ENCODE data around the gene COPS6.

COPS6 gene

DNA sequence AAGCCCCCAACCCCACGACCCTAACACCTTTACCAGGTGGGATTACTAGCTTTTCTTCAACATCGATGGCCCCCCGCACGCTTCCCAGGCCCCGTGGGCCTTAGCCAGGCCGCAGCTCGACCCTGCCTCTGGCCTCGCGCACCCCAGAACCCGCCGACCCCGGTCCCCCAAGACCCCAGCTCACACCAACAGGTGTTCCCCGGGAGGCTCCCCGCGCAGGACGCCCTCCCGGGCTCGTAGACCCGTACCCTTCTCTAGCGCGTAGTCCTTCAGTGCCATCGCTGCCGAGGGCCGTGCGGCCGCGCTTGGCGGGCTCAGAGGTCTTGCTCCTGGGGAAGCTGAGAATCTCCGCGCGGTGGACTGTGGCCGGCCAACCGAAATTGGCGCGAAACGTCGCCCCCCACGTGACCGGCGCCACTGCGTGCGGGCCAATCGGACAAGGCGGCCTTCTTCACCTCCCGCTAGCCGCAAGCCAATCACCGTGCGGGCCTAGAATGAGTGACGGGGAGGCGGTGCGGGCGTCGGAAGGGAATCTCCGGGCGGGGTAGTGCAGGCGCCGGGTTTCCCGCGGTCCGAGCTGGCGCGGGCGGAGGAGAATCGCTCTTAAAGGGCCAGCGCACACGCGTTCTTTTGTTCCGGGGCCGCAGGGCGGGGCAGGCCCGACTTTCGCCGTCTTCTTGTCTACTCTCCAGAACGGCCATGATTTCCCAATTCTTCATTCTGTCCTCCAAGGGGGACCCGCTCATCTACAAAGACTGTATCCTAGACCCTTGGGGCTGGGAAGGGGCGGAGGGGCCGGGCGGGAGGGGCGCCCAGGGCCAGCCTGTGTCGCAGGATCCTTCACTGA is 12.5 kb downstream of the COPS6 start, which contains the start of the genes AP4M1 and MCM7:
Gene AP4M1, plus strand, starts transcription at position 628 of the 847 bp plus-strand sequence. Its CDS starts 72 bp downstream, at position 700.
Gene MCM7, minus strand, starts transcription at position 382 of the 847 bp plus-strand sequence. Its CDS starts 103 bp downstream, at position 279.
- in situ Hi-C loops (cut with MboI; ENCODE audit: low sequenced_read_pairs): no loop called here

DNA sequence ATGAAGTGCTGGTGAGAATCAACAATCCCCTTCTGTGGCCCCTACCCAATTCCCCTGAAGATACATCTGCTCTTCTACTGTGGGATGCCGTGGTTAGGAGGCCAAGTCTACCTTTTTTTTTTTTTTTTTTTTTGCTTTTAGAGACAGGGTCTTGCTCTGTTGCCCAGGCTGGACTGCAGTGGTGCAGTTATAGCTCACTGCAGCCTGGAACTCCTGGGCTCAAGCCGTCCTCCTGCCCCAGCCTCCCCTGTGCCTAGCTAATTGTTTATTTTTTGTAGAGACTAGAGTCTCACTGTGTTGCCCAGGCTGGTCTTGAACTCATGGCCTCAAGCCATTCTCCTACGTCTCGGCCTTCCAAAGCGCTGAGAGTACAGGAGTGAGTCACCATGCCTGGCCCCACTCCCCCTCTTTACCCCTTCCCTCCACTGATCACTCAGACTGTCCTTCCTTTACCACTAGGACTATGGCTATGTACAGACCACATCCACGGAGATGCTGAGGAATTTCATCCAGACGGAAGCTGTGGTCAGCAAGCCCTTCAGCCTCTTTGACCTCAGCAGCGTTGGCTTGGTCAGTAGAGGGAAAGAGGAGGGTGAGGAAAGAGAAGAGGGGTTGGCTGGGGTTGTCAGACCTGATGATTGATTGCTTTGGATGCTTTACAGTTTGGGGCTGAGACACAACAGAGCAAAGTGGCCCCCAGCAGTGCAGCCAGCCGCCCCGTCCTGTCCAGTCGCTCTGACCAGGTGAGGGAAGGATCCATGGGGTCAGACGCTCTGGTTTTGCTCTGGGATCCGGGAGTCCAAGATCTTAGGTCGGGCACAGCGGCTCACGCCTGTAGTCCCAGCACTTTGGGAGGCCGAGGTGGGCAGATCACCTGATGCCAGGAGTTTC is 14.4 kb downstream of the COPS6 start:
- in situ Hi-C loops (cut with MboI; ENCODE audit: low sequenced_read_pairs): no loop called here

DNA sequence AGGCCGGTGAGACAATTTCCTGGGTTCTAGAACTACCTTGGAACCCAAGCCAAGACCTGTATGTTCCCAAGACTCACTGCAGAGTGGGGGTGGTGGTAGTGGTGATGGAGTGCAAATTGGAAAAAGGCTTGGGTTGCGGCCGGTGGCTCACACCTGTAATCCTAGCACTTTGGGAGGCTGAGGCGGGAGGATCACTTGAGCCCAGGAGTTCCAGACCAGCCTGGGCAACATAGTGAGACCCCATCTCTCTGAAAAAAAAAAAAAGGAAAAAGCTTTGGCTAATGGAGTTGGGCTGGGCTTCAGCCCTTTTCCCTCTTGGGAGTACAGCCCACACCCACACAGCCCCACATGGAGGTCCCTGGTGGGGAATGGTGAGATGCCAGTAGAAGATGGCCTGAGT is 16.8 kb downstream of the COPS6 start:
- in situ Hi-C loops (cut with MboI; ENCODE audit: low sequenced_read_pairs): no loop called here

- in situ Hi-C loops (cut with MboI; ENCODE audit: low sequenced_read_pairs): no loop called here
Observed at GRCh38 chr7:100106633-100107032, 17.9 kb downstream of the COPS6 start.

GRCh38 chr7:100107125-100107737 is 18.5 kb downstream of the COPS6 start:
- in situ Hi-C loops (cut with MboI; ENCODE audit: low sequenced_read_pairs): no loop called here

DNA sequence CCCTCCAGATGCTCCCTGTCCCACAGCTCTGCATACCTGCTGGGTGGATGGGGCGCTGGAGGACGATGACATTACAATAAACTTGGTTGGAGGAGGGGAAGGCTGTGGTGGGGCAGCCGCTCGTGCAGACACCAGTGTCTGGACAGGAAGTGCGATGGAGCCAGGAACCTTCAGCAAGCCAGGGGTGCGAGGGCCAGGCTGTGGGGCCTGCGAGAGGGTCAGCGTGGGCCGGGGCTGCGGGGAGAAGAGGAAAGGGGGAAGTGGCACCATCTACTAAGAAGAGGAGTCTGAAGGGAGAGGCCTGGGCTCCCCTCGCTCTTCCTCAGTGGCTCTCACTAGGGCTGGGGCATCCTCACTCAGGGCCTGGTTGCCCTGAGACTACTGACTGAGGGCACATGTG is 19.1 kb downstream of the COPS6 start:
- in situ Hi-C loops (cut with MboI; ENCODE audit: low sequenced_read_pairs): no loop called here

GRCh38 chr7:100109521-100110163 is 20.9 kb downstream of the COPS6 start:
- in situ Hi-C loops (cut with MboI; ENCODE audit: low sequenced_read_pairs): no loop called here

- in situ Hi-C loops (cut with MboI; ENCODE audit: low sequenced_read_pairs): no loop called here
Observed at GRCh38 chr7:100111156-100111555, 22.4 kb downstream of the COPS6 start.

- in situ Hi-C loops (cut with MboI; ENCODE audit: low sequenced_read_pairs): no loop called here
Observed at GRCh38 chr7:100111914-100112313, 23.1 kb downstream of the COPS6 start.

GRCh38 chr7:100115026-100115425 is 26.3 kb downstream of the COPS6 start:
- in situ Hi-C loops (cut with MboI; ENCODE audit: low sequenced_read_pairs): no loop called here

DNA sequence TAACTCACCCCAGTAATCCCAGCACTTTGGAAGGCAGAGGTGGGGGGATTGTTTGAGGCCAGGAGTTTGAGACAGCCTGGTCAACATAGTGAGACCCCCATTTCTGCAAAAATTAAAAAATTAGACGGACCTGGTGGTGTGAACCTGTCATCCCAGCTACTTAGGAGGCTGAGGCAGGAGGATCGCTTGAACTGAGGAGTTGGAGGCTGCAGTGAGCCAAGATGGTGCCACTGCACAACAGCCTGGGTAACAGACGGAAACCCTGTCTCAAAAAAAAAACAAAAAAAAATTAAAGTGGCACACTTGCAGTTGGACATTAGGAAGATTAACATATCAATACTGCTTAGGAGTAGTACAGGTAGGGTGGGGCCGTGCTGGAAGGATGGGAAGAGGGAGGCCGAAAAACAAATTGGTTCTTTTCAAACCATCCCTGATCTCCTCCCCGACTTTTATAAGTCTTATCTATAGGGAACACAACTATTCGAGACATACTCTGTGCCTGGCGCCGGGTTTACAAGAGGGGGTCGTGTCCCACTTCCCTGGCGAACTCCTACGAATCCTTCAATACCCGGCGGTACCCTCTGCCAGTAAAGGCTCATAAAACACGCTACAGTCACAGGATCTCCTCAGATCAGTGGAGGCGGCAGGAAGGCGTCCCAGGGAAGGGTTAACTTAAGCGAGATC is 29.8 kb downstream of the COPS6 start:
- in situ Hi-C loops (cut with MboI; ENCODE audit: low sequenced_read_pairs): no loop called here

DNA sequence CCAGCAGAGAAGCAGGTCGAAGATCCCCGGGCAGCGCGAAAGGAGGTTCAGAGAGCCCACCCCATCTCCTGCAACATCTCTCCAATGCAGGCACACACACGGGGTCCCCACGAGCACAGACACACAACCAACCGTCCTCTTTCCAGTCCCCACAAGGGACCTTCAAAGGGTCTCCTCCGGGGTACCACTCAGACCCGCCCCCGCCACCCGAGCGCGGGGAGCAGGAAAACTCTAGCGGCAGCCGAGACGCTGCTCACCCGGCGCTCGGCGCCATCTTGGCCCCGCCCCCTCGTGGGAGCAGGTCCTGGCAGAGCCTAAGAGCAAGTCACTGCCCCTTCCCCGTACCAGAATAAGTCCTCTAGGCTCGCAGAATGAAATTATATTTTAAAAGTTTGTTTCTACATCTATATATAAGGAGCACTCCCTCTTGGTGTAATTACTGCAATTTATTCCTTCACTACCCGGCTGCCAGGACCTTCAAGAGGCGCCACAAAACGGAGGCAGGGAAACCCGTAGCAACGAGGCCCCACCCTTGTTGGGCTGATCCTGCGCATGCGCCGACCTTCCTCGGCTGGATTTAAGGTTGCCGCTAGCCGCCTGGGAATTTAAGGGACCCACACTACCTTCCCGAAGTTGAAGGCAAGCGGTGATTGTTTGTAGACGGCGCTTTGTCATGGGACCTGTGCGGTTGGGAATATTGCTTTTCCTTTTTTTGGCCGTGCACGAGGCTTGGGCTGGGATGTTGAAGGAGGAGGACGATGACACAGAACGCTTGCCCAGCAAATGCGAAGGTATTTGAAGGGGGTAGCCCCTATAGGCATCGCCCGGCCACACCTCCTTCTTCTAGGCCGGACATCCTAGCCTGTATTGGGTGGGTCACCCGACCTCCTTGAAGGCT is 30.6 kb downstream of the COPS6 start, which contains the start of the genes CNPY4 and TAF6:
Gene CNPY4, plus strand, starts transcription at position 563 of the 898 bp plus-strand sequence. Its CDS starts 111 bp downstream, at position 674.
Gene TAF6, minus strand, starts transcription at position 287 of the 898 bp plus-strand sequence. CDS start 5,149 bp downstream, outside the sequence.
- in situ Hi-C loops (cut with MboI; ENCODE audit: low sequenced_read_pairs): no loop called here

GRCh38 chr7:100119970-100120732 is 31.4 kb downstream of the COPS6 start:
- in situ Hi-C loops (cut with MboI; ENCODE audit: low sequenced_read_pairs): no loop called here

DNA sequence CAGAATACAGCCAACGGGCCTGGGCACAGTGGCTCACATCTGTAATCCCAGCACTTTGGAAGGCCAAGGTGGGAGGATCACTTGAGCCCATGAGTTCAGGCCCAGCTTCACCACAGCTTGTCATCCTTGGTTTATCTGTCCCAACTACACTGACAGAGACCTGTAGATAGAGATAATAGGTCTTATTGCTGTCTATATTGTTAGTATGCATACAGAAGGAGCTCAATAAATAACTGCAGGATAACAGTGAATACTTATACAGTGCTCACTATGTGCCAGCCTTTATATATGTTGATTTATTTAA is 31.9 kb downstream of the COPS6 start:
- in situ Hi-C loops (cut with MboI; ENCODE audit: low sequenced_read_pairs): no loop called here

DNA sequence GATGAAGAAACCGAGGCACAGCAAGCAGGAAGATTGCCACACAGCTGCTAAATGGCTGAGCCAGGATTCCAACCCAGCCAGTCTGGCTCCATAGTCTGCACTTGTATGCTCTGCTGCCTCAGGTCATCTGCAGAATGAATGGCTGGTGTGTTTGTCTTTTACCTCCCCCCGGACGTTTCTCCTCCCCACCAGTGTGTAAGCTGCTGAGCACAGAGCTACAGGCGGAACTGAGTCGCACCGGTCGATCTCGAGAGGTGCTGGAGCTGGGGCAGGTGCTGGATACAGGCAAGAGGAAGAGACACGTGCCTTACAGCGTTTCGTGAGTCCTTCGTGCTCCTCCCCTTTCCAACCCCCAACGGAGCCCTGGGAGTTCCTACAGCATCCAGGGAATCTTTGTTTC is 33.3 kb downstream of the COPS6 start:
- in situ Hi-C loops (cut with MboI; ENCODE audit: low sequenced_read_pairs): no loop called here

GRCh38 chr7:100122568-100122967 is 33.8 kb downstream of the COPS6 start:
- in situ Hi-C loops (cut with MboI; ENCODE audit: low sequenced_read_pairs): no loop called here

DNA sequence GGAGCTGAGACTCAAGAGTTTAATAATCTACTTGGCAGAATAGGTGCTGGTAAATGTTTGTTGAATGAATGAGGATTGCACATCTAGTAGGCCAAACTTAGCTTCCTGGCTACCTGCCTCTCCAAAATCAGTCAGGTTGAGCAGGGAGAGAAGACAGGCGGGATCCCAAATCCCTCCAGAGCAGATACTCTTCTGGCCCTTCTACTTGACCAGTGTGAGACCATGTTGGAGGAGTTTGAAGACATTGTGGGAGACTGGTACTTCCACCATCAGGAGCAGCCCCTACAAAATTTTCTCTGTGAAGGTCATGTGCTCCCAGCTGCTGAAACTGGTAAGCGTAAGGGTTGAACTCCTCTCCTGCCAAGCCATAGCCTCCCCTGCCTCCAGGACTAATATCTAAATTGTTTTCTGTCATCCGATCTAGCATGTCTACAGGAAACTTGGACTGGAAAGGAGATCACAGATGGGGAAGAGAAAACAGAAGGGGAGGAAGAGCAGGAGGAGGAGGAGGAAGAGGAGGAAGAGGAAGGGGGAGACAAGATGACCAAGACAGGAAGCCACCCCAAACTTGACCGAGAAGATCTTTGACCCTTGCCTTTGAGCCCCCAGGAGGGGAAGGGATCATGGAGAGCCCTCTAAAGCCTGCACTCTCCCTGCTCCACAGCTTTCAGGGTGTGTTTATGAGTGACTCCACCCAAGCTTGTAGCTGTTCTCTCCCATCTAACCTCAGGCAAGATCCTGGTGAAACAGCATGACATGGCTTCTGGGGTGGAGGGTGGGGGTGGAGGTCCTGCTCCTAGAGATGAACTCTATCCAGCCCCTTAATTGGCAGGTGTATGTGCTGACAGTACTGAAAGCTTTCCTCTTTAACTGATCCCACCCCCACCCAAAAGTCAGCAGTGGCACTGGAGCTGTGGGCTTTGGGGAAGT is 35.8 kb downstream of the COPS6 start:
- in situ Hi-C loops (cut with MboI; ENCODE audit: low sequenced_read_pairs): loop anchor here (5.0 kb wide), 1 partner anchor 132 kb away; no protein-coding TSS in a partner anchor
